ENCODE measurements around the gene NDC80. TPM values are rescaled to one million over a fixed set of nuclear protein-coding genes. Genes with fewer than 3 reads are reported as not detected.

The NDC80 gene
- total and polyA plus RNA-seq, 9 of the 15 experiments (the other 6 are each of a cell fraction or from before 2014, with no cell fraction given) = 65.2 to 97.9 (median 83.3) TPM

GRCh38 chr18:2627821-2628276, 56.5 kb downstream of the NDC80 start:
- no peak overlapping the region for H3K4me2 ChIP-seq (ENCODE audit: insufficient read depth, low read length)
- H3K79me2 ChIP-seq (ENCODE audit: control insufficient read depth, insufficient read depth, low read length) = no peaks in the 10 kb centered on the region
- peak; percentile 78 for ATAC-seq
- H3K4me3 ChIP-seq = no peak overlapping the region
- in situ Hi-C loops (cut with MboI) = no loop called here
- CTCF ChIA-PET (ENCODE audit: low intra/inter-chr PET ratio) = no interaction called here
- no peak overlapping the region for H3K27ac ChIP-seq (ENCODE audit: extremely low read depth, low read depth, low read length)
- 54% methylated on average over 1 of the region's 1 CpG for WGBS (ENCODE audit: insufficient coverage, low coverage, missing lambda C conversion rate)
- H3K9me1 ChIP-seq (ENCODE audit: control insufficient read depth, insufficient read depth, low read length) = no peaks in the 10 kb centered on the region
- intact Hi-C loops (cut with micrococcal nuclease) = no loop called here
- no peak for FAIRE-seq
- no peaks in the 10 kb centered on the region for H3K36me3 ChIP-seq (ENCODE audit: control insufficient read depth, insufficient read depth, low read length)
- no peaks in the 10 kb centered on the region for H4K20me1 ChIP-seq (replicated peaks; ENCODE audit: control insufficient read depth, insufficient read depth, low read length)
- H2AFZ ChIP-seq (ENCODE audit: low read depth, low read length) = no peak overlapping the region
- POLR2A ChIA-PET = interaction anchor here (1.2 kb wide), 1 partner anchor 15 kb away, joined by 3 read pairs; no protein-coding TSS in a partner anchor
- H3K4me1 ChIP-seq (replicated peaks in 1 of 2; ENCODE audit: control insufficient read depth in 2 of 2, insufficient read depth in 2 of 2, low read length in 2 of 2) = peaks cover 0 to 6% of the 10 kb centered on the region in 2 experiments; a peak in 1 of 5 replicates
- peak in 1 of 4 experiments; percentile 55 for DNase-seq (ENCODE audit: extremely low read depth in 1 of 4, low spot score in 3 of 4)
- H3K9ac ChIP-seq (ENCODE audit: insufficient read depth in 1 of 2, low read depth in 2 of 2, low read length in 2 of 2) = no peak overlapping the region
- H3K27me3 ChIP-seq (ENCODE audit: control insufficient read depth in 2 of 2, insufficient read depth in 2 of 2, low read length in 2 of 2) = peaks cover 2 to 4% of the 10 kb centered on the region in 2 experiments; a peak in 1 of 5 replicates
- BruUV-seq (replicated peaks) = no TSS peak
- no peaks in the 10 kb centered on the region for H3K9me3 ChIP-seq (replicated peaks; ENCODE audit: control insufficient read depth, insufficient read depth, low read depth, low read length)
- TF ChIP-seq MCM3 (IDR thresholded peaks at IDR 0.05) (no peak), FOSL1 (tag; conservative IDR thresholded peaks at IDR 0.05) (peak; percentile 98), ZNF512 (tag; IDR thresholded peaks at IDR 0.05) (no peak), ZNF407 (IDR thresholded peaks at IDR 0.05; ENCODE audit: low read depth) (no peak), CREB1 (IDR thresholded peaks at IDR 0.05) (no peak), CREB1 (CRISPR knock-in tag; IDR thresholded peaks at IDR 0.05) (peak; percentile 69; the same call in 1 of the 2 replicates), TBP (optimal IDR thresholded peaks at IDR 0.05; ENCODE audit: low read depth, low read length) (no peak), FOXK1 (CRISPR knock-in tag; IDR thresholded peaks at IDR 0.05; ENCODE audit: borderline replicate concordance) (0 out of 2 replicates have a peak, but pooled peaks have one; percentile 41), ZEB2 (IDR thresholded peaks at IDR 0.05) (peak; percentile 67), STAT5B (CRISPR knock-in tag; IDR thresholded peaks at IDR 0.05) (no peak), MED1 (CRISPR knock-in tag; IDR thresholded peaks at IDR 0.05; ENCODE audit: borderline replicate concordance) (no peak), CHCHD3 (CRISPR knock-in tag; IDR thresholded peaks at IDR 0.05) (no peak), SMARCA4 (IDR thresholded peaks at IDR 0.05) (peak; percentile 69; the same call in 1 of the 2 replicates), TRIM24 (IDR thresholded peaks at IDR 0.05) (peak; percentile 19 to 75; a peak in 1 of 4 replicates), CEBPG (CRISPR knock-in tag; IDR thresholded peaks at IDR 0.05) (peak; percentile 83), CEBPG (tag; conservative IDR thresholded peaks at IDR 0.05 in 1 of 2, IDR thresholded peaks at IDR 0.05 in 1 of 2) (peak; percentile 89 to 97)

Data from K562 (cell line).